Renal cortical epithelial cell (primary cell): ENCODE measurements around the gene CSRNP3. TPM values are rescaled to one million over a fixed set of nuclear protein-coding genes. Genes with fewer than 3 reads are reported as not detected.
A peak's percentile ranks its signal among the peaks of the same experiment; 100 is the strongest.

Source experiments
- DNase-seq: peaks from one replicate; pipeline ENCODE4 v3.0.0-alpha.2; 2011; ENCODE audit warnings: low read depth
- total RNA-seq: library from RNA; depleted of rRNA; stranded (reverse); fragments of >200 nt; gene quantifications from 2 replicates; pipeline ENCODE4 v1.2.3, GENCODE V29; 2014

Gene CSRNP3, protein sequence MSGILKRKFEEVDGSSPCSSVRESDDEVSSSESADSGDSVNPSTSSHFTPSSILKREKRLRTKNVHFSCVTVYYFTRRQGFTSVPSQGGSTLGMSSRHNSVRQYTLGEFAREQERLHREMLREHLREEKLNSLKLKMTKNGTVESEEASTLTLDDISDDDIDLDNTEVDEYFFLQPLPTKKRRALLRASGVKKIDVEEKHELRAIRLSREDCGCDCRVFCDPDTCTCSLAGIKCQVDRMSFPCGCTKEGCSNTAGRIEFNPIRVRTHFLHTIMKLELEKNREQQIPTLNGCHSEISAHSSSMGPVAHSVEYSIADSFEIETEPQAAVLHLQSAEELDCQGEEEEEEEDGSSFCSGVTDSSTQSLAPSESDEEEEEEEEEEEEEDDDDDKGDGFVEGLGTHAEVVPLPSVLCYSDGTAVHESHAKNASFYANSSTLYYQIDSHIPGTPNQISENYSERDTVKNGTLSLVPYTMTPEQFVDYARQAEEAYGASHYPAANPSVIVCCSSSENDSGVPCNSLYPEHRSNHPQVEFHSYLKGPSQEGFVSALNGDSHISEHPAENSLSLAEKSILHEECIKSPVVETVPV
- total RNA-seq, result 0.87 and 4.2 TPM in 2 replicates

DNA sequence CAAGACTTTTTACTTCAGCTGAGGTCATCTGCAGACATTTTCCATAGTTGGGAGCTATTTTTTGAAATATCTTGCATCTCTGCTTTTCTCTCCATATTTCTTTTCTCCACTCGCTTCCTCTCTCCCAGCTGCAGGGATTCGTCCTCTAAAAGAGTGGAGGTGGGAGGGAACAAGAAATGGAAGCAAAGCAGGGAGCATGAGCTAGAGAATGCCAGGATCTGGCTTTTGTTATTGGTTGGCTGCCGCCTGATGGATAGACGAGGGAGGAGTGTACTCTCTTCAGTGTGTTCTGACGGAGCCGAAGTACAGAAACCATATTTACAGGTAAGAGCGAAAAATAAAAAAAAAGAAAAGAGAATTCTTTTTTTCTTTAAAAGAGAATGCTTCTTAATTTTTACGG lies at the start of gene CSRNP3:
Gene CSRNP3 (plus strand): TSS at position 282 of the 400 bp plus-strand sequence. CDS start 125,368 bp downstream, outside the sequence.
- DNase-seq, result peak; percentile 93

- DNase-seq, result no peak
Measured at GRCh38 chr2:165420231-165420630, 49.3 kb upstream of the CSRNP3 start.

- DNase-seq, result no peak
Measured at GRCh38 chr2:165423081-165423480, 46.4 kb upstream of the CSRNP3 start.

GRCh38 chr2:165425556-165425955 lies 43.9 kb upstream of the CSRNP3 start:
- DNase-seq, result no peak

DNA sequence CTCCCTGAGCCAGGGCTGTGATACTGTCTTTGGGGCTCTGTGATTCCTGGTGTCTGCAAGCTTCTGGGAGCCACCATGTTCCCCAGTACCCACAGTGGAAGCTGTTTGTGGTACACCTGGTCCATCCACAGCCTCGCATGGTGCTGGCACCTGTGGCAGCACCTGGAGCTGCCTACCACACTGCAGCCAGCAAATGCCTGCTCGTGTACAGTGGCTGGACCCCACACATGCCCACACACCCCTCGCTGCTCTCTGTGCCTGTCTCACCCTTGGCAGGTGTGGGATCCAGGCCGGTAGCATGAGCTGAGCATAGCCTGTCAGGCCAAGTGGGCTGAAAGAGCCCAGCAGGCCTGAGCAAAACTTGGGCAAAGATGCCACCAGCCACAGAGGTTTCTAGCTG lies 41.8 kb upstream of the CSRNP3 start:
- DNase-seq, result no peak

DNA sequence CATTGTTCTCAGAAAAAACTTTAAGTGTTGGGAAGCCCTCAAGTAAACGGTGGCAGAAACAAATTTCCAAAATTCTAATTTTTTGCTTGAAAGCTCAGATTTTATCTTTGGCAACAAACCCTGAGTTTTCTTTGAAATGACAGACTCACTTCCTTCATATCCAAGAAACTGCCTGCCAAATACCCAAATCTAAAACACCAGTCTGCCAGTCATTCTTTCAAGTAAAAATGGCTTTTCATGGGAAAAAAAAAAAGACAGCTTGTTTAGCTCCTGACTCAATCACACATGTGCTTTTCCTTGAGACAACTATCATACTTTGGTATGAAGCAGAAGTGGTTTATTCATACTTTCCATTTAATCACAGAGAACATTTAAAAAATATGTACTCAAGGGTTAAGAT lies 40.6 kb upstream of the CSRNP3 start:
- DNase-seq, result no peak

- no peak for DNase-seq
Measured at GRCh38 chr2:165431014-165431413, 38.5 kb upstream of the CSRNP3 start.

DNA sequence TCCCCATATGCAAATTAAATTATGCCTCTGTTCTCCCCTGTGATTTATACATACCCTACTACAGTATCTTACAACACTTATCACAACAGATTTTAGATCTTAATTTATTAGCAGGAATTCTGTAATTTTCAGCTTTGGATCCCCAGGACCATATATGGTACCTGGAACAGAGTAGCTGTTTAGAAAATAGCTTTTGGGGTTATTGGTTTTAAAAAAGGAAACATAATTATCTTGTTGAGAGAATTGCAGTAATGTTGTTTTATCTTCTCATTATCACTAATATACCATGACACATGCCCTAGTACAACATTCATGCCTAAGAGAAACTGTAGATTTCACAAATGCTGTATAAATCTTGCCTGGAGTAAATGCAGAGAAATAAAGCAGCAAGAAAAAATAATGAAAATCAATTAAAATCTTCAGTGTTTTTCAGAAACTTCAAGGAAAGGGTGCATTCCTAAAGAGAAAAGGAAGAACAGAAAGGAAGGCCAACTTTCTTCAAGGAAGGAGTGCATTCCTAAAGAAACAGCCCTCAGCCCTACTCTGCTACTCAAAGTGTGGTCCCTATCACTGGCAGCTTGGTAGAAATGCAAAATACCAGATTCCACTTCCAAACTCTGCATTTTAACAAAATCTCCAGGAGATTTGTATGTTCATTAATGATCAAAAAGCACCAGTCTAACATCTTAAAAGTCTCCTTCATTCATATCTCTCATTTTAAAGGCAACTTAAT lies 37.1 kb upstream of the CSRNP3 start:
- no peak for DNase-seq

GRCh38 chr2:165434865-165435496 lies 34.5 kb upstream of the CSRNP3 start:
- peak; percentile 13 for DNase-seq

GRCh38 chr2:165435611-165436010 lies 33.9 kb upstream of the CSRNP3 start:
- no peak for DNase-seq

DNA sequence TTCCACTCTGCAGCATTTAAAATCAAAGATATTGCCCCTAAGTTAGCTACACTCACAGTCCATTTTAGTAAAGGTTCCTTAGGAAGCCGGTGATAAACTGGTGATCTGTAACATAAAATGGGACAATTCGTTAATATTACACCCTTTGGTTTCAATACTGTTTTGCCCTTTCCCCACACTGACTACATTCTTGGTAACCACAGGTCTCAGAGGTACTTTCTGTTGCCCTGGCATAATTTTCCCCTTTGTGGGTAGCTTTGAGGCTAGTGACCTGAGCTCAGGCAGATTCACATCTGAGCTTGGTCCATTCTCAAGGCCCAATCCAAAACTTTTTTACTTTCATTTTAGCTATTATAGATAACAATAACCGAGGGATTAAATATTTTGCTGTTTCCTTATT lies 32.9 kb upstream of the CSRNP3 start:
- DNase-seq, result peak; percentile 32

DNA sequence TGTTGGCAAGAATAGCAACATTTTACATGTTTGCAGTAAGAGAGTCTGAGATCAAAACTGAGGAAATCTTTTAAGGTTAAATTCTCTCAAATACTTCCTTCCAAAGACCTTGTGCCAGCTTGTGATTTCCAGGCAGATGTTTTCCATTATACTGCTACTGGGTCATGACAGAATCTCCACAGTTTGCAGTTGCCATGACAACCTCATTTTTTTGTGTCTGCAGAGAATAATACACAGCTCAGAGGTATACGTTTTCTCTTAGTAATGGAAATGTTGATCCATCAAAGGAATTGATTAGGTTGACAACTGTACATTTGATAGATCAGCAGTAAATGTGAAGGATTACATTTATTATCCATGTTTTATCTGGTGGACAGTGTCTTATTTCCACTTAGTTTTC lies 29.1 kb upstream of the CSRNP3 start:
- peak; percentile 9 for DNase-seq

- no peak for DNase-seq
Measured at GRCh38 chr2:165443511-165443910, 26.0 kb upstream of the CSRNP3 start.

DNA sequence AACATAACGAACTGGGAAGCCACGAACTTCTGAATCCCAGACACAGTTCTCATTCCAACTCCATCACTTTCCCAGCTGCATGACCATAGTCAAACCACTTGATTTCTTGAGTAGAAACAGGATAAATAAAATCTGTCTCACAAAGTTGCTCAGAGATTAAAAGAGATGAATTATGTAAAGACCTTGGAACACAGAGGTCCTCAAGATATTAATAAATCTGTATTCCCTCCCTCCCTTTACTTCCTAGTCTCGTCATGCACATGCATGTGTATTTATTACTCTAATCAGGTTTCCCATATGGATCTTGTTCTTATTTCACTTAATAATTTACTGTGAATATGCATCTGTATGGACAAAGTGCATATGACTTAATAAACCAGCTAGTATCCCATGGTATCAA lies 21.1 kb upstream of the CSRNP3 start:
- DNase-seq, result no peak

DNA sequence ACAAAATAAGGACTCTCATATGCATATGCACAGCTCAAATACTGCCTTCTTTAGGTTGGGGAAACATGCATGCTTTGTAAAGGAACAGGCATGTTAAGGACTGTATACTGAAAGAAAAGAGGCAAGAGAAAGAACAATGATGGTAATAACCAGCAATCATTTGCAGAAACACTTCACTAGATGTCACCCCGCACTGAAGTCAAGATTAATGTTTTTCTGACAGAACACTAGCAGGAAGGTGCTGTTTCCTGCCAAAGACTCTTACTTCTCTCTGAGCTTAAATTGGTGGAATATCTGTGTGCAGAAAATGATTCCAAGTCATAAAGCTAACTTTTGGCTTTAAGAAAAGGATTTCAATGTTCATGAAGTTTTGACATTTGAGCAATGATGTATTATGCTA lies 19.3 kb upstream of the CSRNP3 start:
- peak; percentile 25 for DNase-seq

GRCh38 chr2:165452327-165452726 lies 17.2 kb upstream of the CSRNP3 start:
- DNase-seq, result no peak

GRCh38 chr2:165453561-165454094 lies 15.9 kb upstream of the CSRNP3 start:
- no peak for DNase-seq

GRCh38 chr2:165454905-165455304 lies 14.6 kb upstream of the CSRNP3 start:
- DNase-seq, result no peak

DNA sequence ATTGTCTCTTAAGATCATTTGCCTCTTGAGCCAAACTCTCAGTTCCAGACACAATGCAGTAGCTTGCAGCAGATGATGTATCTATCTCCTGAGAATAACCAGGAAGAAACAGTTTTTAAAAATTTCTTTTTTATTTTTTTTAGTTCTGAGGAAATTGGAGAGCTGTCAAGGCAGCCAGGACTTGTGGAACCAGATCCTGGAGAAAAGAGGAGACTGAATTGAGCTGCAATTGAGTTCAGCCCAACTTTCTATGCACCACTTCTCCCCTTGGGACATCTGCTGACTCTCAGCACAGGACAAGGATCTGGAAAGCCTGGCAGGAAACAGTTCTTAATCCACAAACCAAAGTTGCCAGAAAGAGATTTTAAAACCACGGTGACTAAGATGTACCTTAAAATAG lies 13.5 kb upstream of the CSRNP3 start:
- no peak for DNase-seq

GRCh38 chr2:165462443-165462842 lies 7.1 kb upstream of the CSRNP3 start:
- no peak for DNase-seq

- DNase-seq, result no peak
Measured at GRCh38 chr2:165466386-165466785, 3.1 kb upstream of the CSRNP3 start.

GRCh38 chr2:165467921-165468320 lies 1.6 kb upstream of the CSRNP3 start:
- no peak for DNase-seq
